HL-60 (cell line): ENCODE measurements around the gene DVL3.
A peak's percentile ranks its signal among the peaks of the same experiment; 100 is the strongest.

Source experiments
- DNase-seq, 2 experiments: peaks; one replicate each; pipeline ENCODE4 v3.0.0-alpha.2; 2010 to 2020; ENCODE audit warnings: low read depth in 1 of 2, low spot score in 1 of 2
- H3K27ac ChIP-seq: fragments of 250-450 bp; sonication (Bioruptor Pico); replicated peaks from 2 replicates; pipeline ENCODE4 v1.5.1; 2020; ENCODE audit warnings: mild to moderate bottlenecking, moderate library complexity
- H3K27me3 ChIP-seq: fragments of 250-450 bp; sonication (Bioruptor Pico); 2 replicates; pipeline ENCODE4 v1.5.1; 2021; ENCODE audit warnings: mild to moderate bottlenecking, moderate library complexity; ENCODE audit not compliant: insufficient read depth, poor library complexity, severe bottlenecking
- H3K4me3 ChIP-seq: replicated peaks from 2 replicates; pipeline ENCODE4 v1.5.1; 2011; ENCODE audit warnings: mild to moderate bottlenecking, control low read depth, low read length; ENCODE audit not compliant: insufficient read depth
- GABPA ChIP-seq: IDR thresholded peaks from 2 replicates; pipeline ENCODE4 v1.6.1; 2012; ENCODE audit warnings: low read depth
- POLR2AphosphoS5 ChIP-seq: IDR thresholded peaks from 2 replicates; pipeline ENCODE4 v1.6.1; 2012; ENCODE audit warnings: low read depth
- REST ChIP-seq: IDR thresholded peaks from 2 replicates; pipeline ENCODE4 v1.6.1; 2012; ENCODE audit warnings: low read depth; ENCODE audit not compliant: insufficient replicate concordance
- SPI1 ChIP-seq: IDR thresholded peaks from 2 replicates; pipeline ENCODE4 v1.6.1; 2012; ENCODE audit warnings: low read depth, mild to moderate bottlenecking, borderline replicate concordance
- TF ChIP-seq, protein P1 (sequence below): IDR thresholded peaks from one replicate; pipeline ENCODE4 v1.5.1; 2011; ENCODE audit warnings: low read length, control low read depth, inconsistent platforms; ENCODE audit not compliant: insufficient read depth

DVL3 gene

DNA sequence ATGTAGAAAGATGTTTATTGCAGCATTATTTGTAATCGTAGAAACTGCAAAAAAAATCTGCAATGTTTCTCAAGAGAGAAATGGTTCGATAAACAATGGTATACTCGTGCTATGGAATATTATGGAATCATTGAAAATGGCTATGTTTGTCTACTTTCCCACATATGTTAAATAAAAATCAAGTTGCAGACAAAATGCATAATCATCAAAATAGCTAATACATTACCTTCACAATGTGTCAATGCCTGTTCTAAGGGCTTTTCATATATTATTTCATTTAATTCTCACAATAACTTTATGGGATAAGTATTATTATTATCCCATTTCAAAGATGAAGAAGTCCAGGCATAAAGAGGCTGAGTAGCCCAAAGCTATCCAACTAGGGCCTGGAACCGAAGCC is 22.2 kb upstream of the DVL3 start:
- H3K4me3 ChIP-seq = no peak overlapping the region
- H3K27ac ChIP-seq = no peak overlapping the region
- no peak for DNase-seq
- no peak for TF ChIP-seq GABPA
- TF ChIP-seq, protein P1, sequence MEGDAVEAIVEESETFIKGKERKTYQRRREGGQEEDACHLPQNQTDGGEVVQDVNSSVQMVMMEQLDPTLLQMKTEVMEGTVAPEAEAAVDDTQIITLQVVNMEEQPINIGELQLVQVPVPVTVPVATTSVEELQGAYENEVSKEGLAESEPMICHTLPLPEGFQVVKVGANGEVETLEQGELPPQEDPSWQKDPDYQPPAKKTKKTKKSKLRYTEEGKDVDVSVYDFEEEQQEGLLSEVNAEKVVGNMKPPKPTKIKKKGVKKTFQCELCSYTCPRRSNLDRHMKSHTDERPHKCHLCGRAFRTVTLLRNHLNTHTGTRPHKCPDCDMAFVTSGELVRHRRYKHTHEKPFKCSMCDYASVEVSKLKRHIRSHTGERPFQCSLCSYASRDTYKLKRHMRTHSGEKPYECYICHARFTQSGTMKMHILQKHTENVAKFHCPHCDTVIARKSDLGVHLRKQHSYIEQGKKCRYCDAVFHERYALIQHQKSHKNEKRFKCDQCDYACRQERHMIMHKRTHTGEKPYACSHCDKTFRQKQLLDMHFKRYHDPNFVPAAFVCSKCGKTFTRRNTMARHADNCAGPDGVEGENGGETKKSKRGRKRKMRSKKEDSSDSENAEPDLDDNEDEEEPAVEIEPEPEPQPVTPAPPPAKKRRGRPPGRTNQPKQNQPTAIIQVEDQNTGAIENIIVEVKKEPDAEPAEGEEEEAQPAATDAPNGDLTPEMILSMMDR = no peak
- no peak for TF ChIP-seq SPI1
- no peak for TF ChIP-seq POLR2AphosphoS5
- no peak for TF ChIP-seq REST
- H3K27me3 ChIP-seq = no peaks in the 10 kb centered on the region

DNA sequence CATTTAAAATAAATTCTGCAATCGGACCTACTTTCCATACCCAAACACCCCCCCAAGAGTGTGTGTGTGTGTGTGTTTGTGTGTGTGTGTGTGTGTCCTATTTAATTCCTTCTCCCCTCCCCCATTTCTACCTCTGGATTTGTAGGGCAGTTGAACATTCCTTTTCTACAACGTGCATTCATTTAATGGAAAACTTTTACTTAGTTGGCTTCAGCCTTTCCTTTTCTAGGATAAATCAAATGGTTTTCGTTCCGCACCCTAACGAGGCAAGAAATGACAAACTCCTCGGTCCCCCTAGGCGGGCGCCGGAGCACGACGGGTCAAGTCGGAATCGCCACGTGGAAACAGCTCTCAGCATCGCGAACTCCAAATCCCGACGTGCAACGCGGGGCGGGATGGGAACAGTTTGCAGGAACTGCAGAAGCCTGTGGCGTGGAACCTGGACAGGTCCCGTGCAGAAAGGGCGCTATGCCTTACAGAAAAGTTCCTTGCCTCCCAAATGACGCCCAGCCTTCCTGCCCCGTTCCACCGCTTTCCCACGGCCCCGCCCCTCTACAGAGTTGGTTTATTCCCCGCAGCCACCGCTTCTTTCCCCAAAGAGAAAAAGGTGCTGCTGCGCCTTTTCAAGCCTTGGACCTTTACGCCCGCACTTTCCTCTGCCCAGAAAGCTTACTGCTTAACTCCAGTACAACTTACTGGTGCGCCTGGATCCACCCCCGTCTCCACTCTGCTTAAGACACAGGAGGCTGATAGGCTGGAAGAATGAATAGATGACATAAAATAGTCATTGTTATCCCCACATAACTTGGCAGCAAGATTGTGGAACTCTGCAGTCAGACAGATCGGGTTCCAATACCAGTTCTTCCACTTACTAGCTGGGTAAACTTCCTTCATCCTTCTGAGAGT is 21.1 kb upstream of the DVL3 start:
- H3K27ac ChIP-seq = peak overlapping the region; percentile 87
- DNase-seq = peak; percentile 87 to 90
- TF ChIP-seq SPI1 (no peak; the same call in 1 of the 2 replicates), POLR2AphosphoS5 (peak; percentile 56), GABPA (peak; percentile 72), REST (peak; percentile 26)
- TF ChIP-seq, protein P1 = no peak

DNA sequence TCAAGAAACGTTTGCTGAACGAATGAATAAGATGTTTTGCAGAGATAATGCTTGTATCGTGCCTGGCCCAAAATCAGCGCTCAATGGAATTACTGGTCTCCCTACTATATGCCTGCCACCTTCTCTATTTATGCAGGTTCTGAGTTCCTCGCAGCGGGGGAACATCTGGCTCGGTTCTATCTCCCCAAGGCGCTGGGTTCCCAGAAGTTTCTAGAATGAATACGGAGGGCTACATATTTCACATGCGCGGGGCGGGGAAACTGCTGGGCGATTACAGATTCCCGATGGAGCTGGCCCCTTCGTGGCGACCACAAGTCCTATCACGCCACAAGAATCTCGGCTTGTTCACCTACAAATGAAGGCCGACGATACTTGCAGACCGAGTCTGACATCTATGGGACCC is 20.4 kb upstream of the DVL3 start:
- H3K27me3 ChIP-seq = no peaks in the 10 kb centered on the region
- DNase-seq = peak in 1 of 2 experiments; percentile 4
- no peak for TF ChIP-seq POLR2AphosphoS5
- no peak for TF ChIP-seq REST
- TF ChIP-seq, protein P1 = no peak
- TF ChIP-seq GABPA = no peak
- TF ChIP-seq SPI1 = no peak
- peak overlapping the region; percentile 87 for H3K27ac ChIP-seq
- H3K4me3 ChIP-seq = peak overlapping the region; percentile 81

More for the DNA sequence above, 21.1 kb upstream of the DVL3 start:
- H3K4me3 ChIP-seq = peak overlapping the region; percentile 81
- no peaks in the 10 kb centered on the region for H3K27me3 ChIP-seq
